Hematopoietic multipotent progenitor cell treated with erythropoietin and hydrocortisone succinate and interleukin-3 and kit ligand, for 17 days (in vitro differentiated cells): ENCODE data around the gene CTNND2.

Experiments used
- DNase-seq: peaks from one replicate; pipeline ENCODE4 v3.0.0-alpha.2; 2015; ENCODE audit warnings: low spot score

Gene CTNND2

GRCh38 chr5:10984021-10984715 is 920.1 kb downstream of the CTNND2 start:
- DNase-seq, result no peak

DNA sequence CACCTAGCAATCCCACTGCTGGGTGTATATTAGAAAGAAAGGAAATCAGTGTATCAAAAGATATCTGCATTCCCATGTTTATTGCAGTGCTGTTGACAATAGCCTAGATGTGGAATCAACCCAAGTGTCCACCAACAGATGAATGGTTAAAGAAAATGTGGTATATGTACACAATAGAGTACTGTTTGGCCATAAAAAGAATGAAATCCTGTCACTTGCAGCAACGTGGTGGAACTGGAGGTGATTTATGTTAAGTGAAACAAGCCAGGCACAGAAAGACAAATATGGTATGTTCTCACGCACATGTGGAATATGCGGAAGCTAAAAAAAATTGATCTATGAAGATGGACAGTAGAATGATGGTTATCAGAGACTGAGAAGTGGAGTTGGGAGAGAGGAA is 921.6 kb downstream of the CTNND2 start:
- DNase-seq, result no peak

GRCh38 chr5:10981932-10982331 is 922.3 kb downstream of the CTNND2 start:
- DNase-seq, result no peak

GRCh38 chr5:10977011-10977410 is 927.2 kb downstream of the CTNND2 start:
- DNase-seq, result no peak

DNA sequence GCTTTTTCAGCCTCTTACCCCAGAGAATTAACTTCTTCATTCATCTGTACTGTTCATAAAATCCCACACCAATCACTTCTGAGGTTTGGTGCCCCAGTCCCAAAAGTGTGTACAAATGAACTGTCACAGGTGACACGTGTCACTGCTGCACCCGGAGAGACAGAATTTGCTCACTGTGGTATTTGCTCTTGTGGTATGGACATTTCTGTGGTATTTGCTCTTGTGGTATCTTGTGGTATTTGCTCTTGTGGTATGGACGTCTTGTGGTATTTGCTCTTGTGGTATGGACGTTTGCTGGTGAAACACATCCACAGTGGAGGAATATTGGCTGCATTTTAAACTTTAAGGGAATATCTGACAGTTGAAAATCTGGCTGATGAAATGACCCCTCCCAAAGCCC is 928.3 kb downstream of the CTNND2 start:
- DNase-seq, result no peak

DNA sequence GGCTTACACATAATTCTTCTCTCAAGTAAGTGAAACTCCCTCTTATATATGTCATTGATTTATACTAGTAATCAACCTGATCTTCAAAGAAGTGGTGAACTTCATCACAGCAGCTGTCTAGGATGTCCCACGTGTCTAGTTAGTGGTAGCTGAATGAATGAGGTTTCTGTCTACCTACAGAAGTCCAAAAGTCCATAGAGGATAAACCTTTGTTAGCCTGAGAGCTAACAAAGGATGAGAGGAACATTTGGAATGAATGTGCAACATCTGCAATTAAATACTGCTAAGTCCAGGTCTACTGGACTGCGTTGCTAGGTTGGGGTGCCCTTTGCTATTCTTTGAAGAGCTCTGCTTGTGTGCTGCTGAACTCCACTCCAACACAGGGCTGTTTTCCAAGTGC is 929.4 kb downstream of the CTNND2 start:
- DNase-seq, result no peak

GRCh38 chr5:10973316-10973715 is 930.9 kb downstream of the CTNND2 start:
- no peak for DNase-seq

DNA sequence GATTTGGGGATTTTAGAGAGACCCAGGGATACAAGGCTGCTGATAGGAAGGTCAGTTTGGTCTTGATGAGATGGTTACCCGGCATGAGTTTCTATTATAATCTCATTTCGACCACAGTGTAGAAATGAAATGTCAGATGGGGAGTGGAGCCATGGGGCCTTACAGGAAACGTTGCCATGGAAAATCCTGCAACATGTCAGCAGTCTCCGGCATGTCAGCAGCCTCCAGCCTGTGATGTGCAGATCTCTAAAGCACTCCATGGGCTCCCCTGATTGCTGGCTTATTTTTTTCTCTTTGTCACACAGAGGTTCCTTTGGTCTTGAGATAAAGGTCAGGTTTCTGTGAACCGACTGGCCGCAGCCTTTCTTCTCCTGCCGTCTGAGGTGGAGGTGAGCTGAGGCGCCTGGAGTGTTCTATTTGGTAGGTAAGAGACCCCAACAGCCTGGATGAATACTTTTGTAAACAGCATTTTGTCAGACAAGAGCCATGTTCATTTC is 934.5 kb downstream of the CTNND2 start:
- no peak for DNase-seq

GRCh38 chr5:10964806-10965205 is 939.4 kb downstream of the CTNND2 start:
- DNase-seq, result no peak

- no peak for DNase-seq
Observed at GRCh38 chr5:10958728-10959127, 945.5 kb downstream of the CTNND2 start.

GRCh38 chr5:10949856-10950630 is 954.2 kb downstream of the CTNND2 start:
- no peak for DNase-seq

DNA sequence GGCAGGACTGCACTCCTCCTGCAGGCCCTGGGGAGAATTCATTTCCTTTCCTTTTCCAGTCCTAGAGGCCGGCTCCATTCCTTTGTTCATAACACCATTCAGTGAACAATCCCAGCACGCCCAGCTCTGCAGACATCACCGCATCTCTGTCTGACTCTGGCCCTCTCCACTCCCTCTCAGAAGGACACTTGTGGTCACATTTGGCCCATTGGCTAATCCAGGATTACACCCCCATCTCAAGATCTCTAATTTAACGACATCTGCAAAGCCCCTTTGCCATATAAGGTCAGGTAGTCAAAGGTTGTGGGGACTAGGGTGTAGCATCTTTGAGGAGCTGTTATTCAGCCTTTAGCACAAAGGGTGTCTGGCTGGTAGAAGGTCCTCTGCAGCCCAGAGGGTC is 958.2 kb downstream of the CTNND2 start:
- no peak for DNase-seq

- no peak for DNase-seq
Observed at GRCh38 chr5:10941900-10942299, 962.3 kb downstream of the CTNND2 start.

- no peak for DNase-seq
Observed at GRCh38 chr5:10936081-10936855, 968.0 kb downstream of the CTNND2 start.

- no peak for DNase-seq
Observed at GRCh38 chr5:10935536-10935935, 968.7 kb downstream of the CTNND2 start.

DNA sequence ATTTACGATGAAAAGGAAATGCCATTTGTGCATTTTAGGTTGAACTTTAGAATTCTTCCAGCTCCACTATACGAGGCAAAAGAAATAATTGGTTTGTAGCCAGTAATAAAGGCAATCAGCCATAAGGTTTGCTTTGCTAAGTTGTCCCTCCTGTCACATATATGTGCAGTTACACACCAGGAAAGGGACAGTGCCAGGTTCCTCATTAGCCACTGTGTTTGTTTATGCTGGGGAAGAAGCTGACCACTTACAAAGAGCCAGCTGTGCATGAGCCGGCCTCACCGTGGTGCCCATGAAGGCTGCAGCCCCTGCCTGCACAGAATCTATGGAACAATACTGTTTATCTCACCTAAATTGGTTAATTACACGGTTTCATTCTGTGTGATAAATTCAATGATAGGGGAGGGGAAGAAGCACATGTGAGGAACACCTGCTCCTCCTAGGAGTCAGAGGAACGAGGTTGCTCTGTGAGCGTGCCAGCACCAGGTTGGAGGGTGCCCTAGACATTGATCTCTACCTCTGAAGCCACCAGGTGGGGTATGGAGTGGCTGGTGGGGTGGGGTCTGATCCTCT is 969.4 kb downstream of the CTNND2 start:
- no peak for DNase-seq

- DNase-seq, result no peak
Observed at GRCh38 chr5:10933121-10933520, 971.1 kb downstream of the CTNND2 start.

DNA sequence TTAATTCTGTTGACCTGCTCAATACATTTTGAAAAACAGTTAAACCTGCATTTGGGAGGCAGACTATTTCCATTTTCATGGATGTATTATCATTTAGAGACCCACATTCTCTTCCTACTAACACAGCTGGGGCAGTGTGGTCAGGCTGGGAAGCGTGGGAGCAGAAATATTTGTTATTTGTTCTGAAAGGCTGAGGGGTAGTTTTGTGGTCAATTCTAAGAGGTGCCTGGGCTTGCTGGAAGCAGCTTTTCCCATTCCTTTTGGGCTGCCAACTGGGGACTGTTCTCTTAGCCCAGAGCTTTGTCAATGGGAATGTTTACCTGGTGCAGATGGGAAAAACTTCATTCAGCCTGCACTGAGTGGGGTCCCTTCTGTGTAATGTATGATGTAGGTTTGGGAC is 971.8 kb downstream of the CTNND2 start:
- DNase-seq, result no peak

DNA sequence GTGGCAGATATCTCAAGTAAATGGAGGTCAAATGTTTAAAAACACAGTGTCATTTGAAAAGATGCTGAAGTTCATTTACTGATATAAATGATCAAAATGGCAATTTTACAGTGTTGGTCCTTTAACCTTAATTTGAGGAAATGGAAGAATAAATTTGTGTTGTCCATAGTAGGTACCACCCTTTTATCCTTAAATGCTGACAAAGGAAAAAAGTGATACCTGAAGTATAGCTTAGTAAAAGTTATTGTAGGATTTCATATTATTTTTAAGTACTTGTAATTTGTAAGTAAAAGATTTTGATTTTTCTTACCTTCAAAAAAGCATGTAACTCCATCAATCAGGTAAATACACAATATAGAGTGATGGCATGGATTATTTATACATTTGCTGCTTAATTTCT is 976.6 kb downstream of the CTNND2 start:
- DNase-seq, result no peak

DNA sequence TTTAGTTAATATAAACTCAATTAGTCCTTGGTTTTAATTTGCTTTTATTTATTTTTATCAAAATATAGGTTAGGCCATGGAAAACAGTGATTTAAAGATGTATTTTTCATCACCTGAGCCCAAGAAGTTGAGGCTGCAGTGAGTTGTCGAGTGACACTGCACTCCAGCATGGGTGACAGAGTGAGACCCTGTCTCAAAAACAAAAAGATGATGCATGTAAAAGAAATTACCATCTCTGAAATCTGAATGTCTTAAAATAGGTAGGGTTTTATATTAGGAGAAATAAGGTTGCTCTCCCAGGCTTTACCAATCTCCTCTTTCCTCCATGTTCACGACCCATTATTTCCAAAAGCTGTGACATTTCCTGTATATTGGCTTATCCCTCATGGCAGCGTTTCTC is 980.9 kb downstream of the CTNND2 start:
- no peak for DNase-seq
